HuH-7.5 (cell line): Measurements from ENCODE around the gene CELSR1.
"Not testable (repeated sequence)": the region's sequence is repeated elsewhere in the genome, so short reads cannot be mapped to it uniquely, and the experiment has no call there.

Source experiments
- DNase-seq: peaks from one replicate; pipeline ENCODE4 v3.0.0; 2011; ENCODE audit warnings: low spot score

The CELSR1 gene

GRCh38 chr22:46416891-46417580 is 120.4 kb downstream of the CELSR1 start:
- no peak for DNase-seq

GRCh38 chr22:46416520-46416871 is 120.9 kb downstream of the CELSR1 start:
- DNase-seq: no peak

GRCh38 chr22:46415776-46416519 is 121.5 kb downstream of the CELSR1 start:
- DNase-seq: no peak

- DNase-seq: no peak
Observed at GRCh38 chr22:46414704-46415103, 122.7 kb downstream of the CELSR1 start.

- no peak for DNase-seq
Observed at GRCh38 chr22:46413725-46414379, 123.6 kb downstream of the CELSR1 start.

- no peak for DNase-seq
Observed at GRCh38 chr22:46411347-46411746, 126.1 kb downstream of the CELSR1 start.

- no peak for DNase-seq
Observed at GRCh38 chr22:46410291-46410808, 127.1 kb downstream of the CELSR1 start.

- no peak for DNase-seq
Observed at GRCh38 chr22:46409631-46410210, 127.7 kb downstream of the CELSR1 start.

GRCh38 chr22:46408568-46409506 is 128.6 kb downstream of the CELSR1 start:
- DNase-seq: no peak

GRCh38 chr22:46407748-46408147 is 129.7 kb downstream of the CELSR1 start:
- DNase-seq: no peak

- no peak for DNase-seq
Observed at GRCh38 chr22:46406791-46407190, 130.6 kb downstream of the CELSR1 start.

- no peak for DNase-seq
Observed at GRCh38 chr22:46406349-46406748, 131.1 kb downstream of the CELSR1 start.

- no peak for DNase-seq
Observed at GRCh38 chr22:46405901-46406300, 131.5 kb downstream of the CELSR1 start.

GRCh38 chr22:46403880-46404279 is 133.5 kb downstream of the CELSR1 start:
- not testable (repeated sequence) for DNase-seq

- DNase-seq: no peak
Observed at GRCh38 chr22:46402505-46402904, 134.9 kb downstream of the CELSR1 start.

- DNase-seq: no peak
Observed at GRCh38 chr22:46401370-46401769, 136.1 kb downstream of the CELSR1 start.

GRCh38 chr22:46399251-46400024 is 138.0 kb downstream of the CELSR1 start:
- no peak for DNase-seq

- no peak for DNase-seq
Observed at GRCh38 chr22:46397951-46398350, 139.5 kb downstream of the CELSR1 start.

- no peak for DNase-seq
Observed at GRCh38 chr22:46397514-46397913, 139.9 kb downstream of the CELSR1 start.

GRCh38 chr22:46397049-46397448 is 140.4 kb downstream of the CELSR1 start:
- DNase-seq: not testable (repeated sequence)

GRCh38 chr22:46395145-46395544 is 142.3 kb downstream of the CELSR1 start:
- no peak for DNase-seq
